Stimulated activated CD4-positive, alpha-beta T cell treated with anti-CD3 and anti-CD28 coated beads, Interleukin-1b, Interleukin-23, amount 100 ng/mL, for 48 hours (primary cell): Measurements from ENCODE around the gene PDLIM1.

Experiments
- DNase-seq: peaks from one replicate; pipeline ENCODE4 v3.0.0-alpha.2; 2020

Gene PDLIM1, protein sequence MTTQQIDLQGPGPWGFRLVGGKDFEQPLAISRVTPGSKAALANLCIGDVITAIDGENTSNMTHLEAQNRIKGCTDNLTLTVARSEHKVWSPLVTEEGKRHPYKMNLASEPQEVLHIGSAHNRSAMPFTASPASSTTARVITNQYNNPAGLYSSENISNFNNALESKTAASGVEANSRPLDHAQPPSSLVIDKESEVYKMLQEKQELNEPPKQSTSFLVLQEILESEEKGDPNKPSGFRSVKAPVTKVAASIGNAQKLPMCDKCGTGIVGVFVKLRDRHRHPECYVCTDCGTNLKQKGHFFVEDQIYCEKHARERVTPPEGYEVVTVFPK

GRCh38 chr10:95290461-95291364 lies at the start of gene PDLIM1:
PDLIM1 (minus strand) TSS chr10:95291003; CDS start chr10:95290915, 88 bp downstream.
- DNase-seq = no peak

DNA sequence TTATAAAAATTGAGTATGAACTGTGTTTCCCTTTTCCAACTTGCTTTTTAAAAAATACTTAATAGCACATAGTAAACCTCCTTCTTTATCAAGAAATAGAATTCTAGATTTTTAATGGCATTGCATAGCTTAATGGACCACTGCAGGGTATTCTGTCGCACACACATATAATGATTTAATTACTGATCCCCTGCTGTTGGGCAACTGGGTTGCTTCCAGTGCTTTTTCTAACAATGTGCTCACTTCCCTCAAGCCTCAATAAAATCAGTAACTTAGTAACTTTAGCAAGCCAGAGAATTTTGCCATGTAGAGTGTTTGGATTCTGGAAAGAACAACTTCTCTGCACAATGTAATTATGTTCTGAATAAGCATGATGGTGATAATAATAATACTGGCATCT lies 49.1 kb upstream of the PDLIM1 start:
- DNase-seq = no peak

GRCh38 chr10:95337423-95338160 lies 46.8 kb upstream of the PDLIM1 start:
- no peak for DNase-seq

DNA sequence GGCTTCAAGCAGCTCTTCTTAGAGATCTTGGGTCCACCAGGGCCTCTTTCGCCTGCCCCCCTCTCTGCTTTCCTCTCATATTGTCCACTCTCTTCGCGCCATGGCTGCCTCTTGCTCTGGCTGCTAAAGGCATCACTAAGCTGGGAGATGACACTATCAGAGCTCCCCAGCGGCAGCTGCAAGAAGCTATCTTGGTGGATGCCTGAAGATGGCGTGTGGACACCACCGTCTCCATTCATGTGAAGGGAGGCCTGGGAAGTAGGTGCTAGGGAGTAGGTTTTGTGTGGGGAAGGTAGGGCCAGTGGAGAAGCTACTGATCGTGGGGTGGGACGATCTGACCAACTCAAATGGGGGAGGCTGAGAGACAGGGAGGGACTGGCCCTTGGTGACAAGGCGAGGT lies 45.9 kb upstream of the PDLIM1 start:
- DNase-seq = no peak

DNA sequence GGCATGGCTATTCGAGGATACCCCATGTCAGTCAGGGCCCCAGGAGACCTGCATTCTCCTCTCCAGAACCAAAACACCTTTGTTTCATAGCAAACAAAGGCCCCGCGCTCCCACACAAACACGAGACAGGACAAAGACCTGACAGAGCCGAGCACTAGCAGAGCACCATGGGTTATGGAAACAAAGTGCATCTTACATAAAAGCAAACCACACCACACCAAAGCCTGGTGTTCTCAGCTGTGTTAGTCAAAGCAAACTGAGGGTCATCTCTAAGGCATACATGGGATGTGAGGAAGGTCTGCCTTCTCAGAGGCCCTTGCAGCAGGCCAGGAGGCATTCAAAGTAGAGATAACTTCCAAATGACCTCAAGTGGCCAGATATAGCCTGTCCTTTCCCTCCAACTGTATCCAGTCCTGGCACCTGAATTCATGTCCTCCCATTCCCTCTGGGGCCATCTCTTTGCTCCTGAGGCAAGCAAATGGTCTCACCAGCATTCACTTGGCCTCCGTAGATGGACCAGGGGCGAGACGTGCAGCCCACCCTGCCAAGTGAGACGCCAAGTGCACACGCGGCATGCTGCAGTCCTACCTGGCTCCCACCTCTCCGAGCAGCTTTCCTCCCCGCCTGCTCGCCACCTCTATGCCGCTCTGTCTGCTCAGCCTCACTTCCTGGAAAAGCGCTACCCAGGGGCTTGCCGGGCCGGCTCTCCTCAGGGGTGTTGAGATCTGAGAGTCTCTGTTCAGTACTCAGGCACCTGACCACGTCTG lies 45.3 kb upstream of the PDLIM1 start:
- DNase-seq = no peak

- no peak for DNase-seq
Observed at GRCh38 chr10:95334805-95335144, 44.0 kb upstream of the PDLIM1 start.

- no peak for DNase-seq
Observed at GRCh38 chr10:95333997-95334804, 43.4 kb upstream of the PDLIM1 start.

DNA sequence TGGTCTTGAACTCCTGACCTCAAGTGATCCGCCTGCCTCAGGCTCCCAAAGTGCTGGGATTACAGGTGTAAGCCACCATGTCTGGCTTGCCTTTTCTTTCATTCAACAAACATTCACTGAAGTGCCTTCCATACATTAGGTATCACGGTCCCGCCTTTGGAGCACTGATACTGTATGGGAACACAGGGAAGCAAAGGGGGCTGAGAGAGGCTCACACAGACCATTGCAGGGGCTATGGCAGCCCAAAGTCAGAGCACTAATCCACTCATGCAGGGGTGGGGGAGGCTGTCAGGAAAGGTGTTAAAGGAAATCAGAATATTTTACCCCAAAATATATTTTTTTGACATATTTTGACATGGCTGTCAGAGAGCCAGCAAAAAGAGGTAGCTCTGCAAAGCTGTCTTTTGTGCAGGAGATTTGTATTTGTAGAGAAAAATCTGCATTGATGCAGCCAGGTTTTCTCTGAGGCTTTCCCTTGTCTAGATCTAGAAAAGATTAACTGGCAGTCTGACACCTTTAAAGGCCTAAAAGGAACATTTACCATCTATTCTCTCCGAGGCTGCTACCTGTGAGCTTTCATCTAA lies 42.0 kb upstream of the PDLIM1 start:
- no peak for DNase-seq

GRCh38 chr10:95331596-95332130 lies 40.9 kb upstream of the PDLIM1 start:
- no peak for DNase-seq

DNA sequence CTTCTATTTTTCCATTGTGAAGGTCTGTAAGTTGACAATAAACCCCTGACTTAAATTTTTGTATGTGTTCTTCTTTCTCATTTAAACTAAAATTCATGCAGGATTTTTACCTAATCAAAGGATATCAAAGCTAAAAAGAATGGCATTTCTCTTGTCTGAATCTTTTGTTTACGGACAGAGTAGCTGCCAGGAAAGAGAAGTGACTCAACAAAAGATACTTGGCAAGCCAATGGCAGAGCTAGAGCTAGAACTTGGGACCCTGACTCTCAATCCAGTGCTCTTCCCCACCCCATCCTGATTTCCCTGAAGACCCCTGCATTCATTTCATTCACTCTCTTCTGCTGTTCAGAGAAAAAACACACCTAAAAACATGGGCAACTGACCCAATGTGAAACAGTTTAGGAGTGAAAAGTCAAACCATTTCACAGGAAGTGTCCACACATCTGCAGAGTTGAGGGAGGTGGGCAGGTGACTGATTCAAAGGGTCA lies 40.2 kb upstream of the PDLIM1 start:
- DNase-seq = no peak

DNA sequence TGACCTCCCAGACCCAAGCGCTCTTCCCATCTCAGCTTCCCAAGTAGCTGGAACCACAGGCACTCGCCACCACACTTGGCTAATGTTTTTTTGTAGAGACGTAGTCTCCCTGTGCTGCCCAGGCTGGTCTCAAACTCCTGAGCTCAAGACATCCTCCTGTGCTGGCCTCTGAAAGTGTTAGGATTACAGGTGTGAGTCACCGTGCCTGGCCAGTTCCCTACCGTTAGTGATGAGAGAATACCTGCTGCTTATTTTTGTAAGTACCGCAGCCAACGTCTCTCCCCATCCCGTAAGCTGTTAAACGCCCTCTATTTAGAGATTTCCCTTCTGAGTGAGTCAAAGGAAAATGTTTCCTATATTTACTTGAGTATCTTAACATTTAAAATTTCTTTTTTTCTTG lies 38.5 kb upstream of the PDLIM1 start:
- no peak for DNase-seq

DNA sequence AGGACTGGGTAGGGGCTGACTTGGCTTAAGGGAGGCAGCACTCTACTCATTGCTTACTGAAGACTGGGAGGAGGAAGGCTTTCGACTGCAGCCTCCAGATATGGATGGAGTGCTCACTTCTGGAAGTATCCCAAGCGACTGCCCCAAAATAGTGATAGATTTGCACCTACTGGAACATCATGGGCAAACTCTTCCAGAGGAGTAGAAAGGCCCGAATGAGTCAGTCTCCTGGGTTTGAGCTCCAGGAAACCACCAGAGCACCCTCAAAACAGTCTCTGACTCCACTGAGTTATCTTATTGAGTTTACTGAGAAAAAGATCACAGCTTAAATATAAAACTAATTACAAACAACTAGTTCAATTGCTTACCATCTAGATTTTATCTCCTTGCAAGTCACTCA lies 37.2 kb upstream of the PDLIM1 start:
- no peak for DNase-seq

- no peak for DNase-seq
Observed at GRCh38 chr10:95327367-95327766, 36.6 kb upstream of the PDLIM1 start.

DNA sequence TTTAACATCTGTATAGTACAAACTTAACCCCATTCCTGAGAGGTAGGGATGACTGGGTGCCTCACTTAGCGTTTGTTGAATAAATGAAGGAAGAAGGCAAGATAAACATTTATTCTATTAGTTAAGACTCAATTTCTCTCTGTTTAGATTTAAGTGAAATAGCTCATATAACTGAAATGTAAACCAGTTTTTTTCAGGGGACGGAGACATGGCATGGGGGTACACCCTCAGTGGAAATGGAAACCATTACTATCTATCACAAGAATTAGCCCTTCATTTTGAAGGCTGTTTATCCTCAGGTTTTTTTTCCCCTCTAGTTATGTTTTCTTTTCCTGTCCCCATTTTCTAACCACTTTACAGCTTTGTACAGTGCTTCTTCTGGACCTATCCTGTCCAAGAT lies 35.6 kb upstream of the PDLIM1 start:
- no peak for DNase-seq

DNA sequence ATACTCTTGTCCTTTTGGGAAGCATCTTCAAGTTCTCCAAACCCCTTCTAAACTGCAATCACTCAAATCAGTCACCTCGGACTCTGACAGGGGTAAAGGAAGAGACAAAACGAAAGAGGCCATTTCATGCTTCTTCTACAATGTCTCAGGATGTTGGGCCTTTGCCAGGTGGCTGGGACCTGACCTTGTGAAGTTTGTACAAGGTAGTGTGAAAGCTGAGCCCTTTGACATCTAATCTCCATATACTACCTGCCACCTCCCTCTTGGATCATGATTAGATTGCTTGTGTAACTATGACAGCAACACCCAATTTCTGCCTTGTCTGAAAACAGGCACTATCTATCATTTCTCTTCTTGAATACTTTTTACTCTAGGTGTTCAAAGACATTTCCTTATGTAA lies 35.1 kb upstream of the PDLIM1 start:
- no peak for DNase-seq

DNA sequence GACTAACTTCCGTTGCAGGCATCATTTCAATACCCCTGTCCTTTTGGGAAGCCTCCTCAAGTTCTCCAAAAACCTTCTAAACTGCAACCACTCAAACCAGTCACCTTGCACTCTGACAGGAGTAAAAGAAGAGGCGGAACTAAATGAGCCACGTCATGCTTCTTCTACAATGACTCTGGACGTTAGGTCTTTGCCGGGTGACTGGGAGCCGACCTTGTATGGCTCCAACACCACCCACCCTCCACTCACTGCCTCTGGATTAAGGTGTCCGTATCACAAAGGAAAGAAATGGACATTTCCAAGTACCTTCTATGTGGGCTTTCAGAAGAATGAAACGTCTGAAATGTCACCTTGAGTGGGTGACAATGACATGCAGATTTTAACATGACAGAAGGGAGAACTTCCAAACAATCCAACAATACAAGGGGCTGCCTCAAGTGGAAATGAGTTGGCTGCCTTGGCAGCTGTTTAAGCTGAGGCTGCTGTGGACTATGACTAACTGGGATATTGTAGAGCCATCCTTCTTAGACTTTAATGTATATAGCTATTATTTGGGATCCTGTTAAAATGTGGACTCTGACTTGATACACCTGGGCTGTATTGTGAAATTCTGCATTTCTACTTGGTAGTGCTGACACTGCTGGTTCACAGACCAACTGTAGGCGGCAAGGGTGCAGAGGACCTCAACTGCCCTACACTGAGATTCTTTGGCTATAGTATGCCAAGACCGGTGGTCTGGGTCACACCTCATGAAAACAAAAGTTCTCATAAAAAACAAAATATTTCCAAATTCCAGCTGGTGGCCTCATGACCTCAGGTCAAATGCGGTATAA lies 33.8 kb upstream of the PDLIM1 start:
- DNase-seq = no peak

DNA sequence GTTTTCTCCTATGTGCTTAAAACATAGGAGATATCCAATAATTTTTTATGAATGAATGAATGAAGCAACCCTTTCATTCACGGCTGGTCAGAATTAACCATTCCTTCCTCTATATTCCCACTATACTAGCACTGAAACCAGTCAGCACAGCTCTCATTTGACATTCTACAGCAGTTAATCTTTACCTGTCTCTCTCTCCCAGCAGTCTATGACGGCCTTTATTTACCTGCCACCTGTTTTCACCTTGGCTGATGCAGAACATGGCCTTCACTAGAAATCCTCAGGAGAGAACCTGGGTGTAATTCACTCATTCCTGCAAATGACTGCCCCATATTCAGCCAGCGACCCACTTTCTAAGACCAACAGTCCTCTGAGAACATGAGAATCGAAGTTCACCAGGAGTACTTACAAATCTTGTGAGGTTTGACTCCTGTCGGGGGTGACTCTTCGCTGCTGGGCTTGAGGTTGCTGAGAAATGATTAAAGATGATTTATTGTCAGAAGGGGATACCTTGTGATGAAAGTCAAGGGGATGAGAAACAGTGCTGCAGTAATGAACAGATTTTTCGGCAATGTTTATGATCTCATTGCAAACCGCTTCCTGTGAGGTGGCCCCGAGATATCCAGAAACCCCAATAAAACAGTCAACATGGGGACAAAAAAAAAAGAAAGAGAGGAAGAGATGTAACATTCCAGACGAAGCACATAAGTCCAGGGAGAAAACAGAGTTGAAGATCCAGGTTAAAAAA lies 30.9 kb upstream of the PDLIM1 start:
- DNase-seq = no peak

DNA sequence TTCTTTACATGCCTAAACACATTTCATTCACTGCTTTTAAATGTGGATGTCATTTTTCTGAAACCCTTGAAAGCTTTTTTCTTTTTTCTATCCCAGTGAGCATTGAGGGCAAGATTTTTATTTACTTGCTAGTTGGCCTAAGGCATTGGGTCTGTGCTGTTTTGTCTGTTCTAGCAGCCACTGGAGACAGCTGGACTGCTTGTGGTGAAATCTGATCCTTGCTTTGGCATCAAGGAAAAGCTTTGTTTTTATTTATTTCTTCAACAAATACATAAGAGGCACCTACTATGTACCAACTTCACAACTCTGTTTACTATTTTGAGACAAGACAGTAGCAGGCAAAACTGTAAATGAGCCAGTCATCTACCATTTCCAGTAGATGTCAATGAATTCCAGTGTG lies 28.4 kb upstream of the PDLIM1 start:
- DNase-seq = no peak

DNA sequence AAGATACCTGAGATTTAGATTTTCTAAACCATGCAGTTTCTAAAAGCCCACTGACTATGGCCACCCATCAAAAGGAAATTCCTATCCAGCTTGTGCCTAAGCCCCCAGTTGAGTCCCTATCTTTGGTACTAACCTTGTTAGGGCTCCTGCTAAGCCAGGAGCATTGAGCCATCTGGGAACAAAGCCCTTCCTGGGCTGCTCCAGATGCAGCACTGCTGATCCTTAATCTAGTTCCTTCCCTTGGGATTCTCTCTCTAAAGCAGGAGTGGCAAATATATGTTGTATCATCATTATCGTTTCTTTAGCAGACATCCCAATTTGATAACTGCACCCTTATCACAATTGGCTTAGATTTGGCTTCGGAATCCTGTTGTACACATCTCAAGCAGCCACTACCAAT lies 24.7 kb upstream of the PDLIM1 start:
- DNase-seq = no peak
